Dermis blood vessel endothelial cell (primary cell): ENCODE measurements around the gene NR6A1. TPM values are rescaled to one million over a fixed set of nuclear protein-coding genes. Genes with fewer than 3 reads are reported as not detected.
"Not testable (repeated sequence)": the region's sequence is repeated elsewhere in the genome, so short reads cannot be mapped to it uniquely, and the experiment has no call there.

Source experiments
- DNase-seq: peaks from one replicate; pipeline ENCODE4 v3.0.0; 2010
- total RNA-seq: library from RNA; depleted of rRNA; stranded (reverse); fragments of >200 nt; gene quantifications from 2 replicates; pipeline ENCODE4 v1.2.3, GENCODE V29; 2014

Gene NR6A1
- total RNA-seq, 1 donor from 2014 or later, result 2.9 TPM

GRCh38 chr9:124652615-124653393 is 118.3 kb downstream of the NR6A1 start:
- DNase-seq, result no peak

- DNase-seq, result no peak
Measured at GRCh38 chr9:124652203-124652602, 118.9 kb downstream of the NR6A1 start.

- no peak for DNase-seq
Measured at GRCh38 chr9:124645274-124645673, 125.8 kb downstream of the NR6A1 start.

GRCh38 chr9:124639637-124640036 is 131.5 kb downstream of the NR6A1 start:
- DNase-seq, result no peak

- DNase-seq, result no peak
Measured at GRCh38 chr9:124635285-124635684, 135.8 kb downstream of the NR6A1 start.

GRCh38 chr9:124632077-124632621 is 139.0 kb downstream of the NR6A1 start:
- no peak for DNase-seq

- DNase-seq, result no peak
Measured at GRCh38 chr9:124631326-124631725, 139.8 kb downstream of the NR6A1 start.

GRCh38 chr9:124629600-124629999 is 141.5 kb downstream of the NR6A1 start:
- DNase-seq, result no peak

GRCh38 chr9:124628741-124629140 is 142.4 kb downstream of the NR6A1 start:
- DNase-seq, result no peak

GRCh38 chr9:124626276-124626675 is 144.8 kb downstream of the NR6A1 start:
- no peak for DNase-seq

- DNase-seq, result no peak
Measured at GRCh38 chr9:124625087-124625486, 146.0 kb downstream of the NR6A1 start.

- DNase-seq, result no peak
Measured at GRCh38 chr9:124624735-124624992, 146.4 kb downstream of the NR6A1 start.

- DNase-seq, result no peak
Measured at GRCh38 chr9:124623966-124624734, 147.0 kb downstream of the NR6A1 start.

- no peak for DNase-seq
Measured at GRCh38 chr9:124622882-124623281, 148.2 kb downstream of the NR6A1 start.

- no peak for DNase-seq
Measured at GRCh38 chr9:124621371-124622328, 149.5 kb downstream of the NR6A1 start.

- DNase-seq, result no peak
Measured at GRCh38 chr9:124618476-124618875, 152.6 kb downstream of the NR6A1 start.

- DNase-seq, result peak; percentile 88
Measured at GRCh38 chr9:124617477-124618141, 153.5 kb downstream of the NR6A1 start.

- no peak for DNase-seq
Measured at GRCh38 chr9:124616961-124617360, 154.2 kb downstream of the NR6A1 start.

GRCh38 chr9:124615840-124616239 is 155.3 kb downstream of the NR6A1 start:
- not testable (repeated sequence) for DNase-seq

- DNase-seq, result no peak
Measured at GRCh38 chr9:124615100-124615742, 155.9 kb downstream of the NR6A1 start.

- no peak for DNase-seq
Measured at GRCh38 chr9:124613849-124614248, 157.3 kb downstream of the NR6A1 start.

- no peak for DNase-seq
Measured at GRCh38 chr9:124611106-124611505, 160.0 kb downstream of the NR6A1 start.
